ENCODE results near the gene SLC25A10. TPM values are rescaled to one million over a fixed set of nuclear protein-coding genes. Genes with fewer than 3 reads are reported as not detected.

SLC25A10 gene
- total RNA-seq, 1 experiment from 2014 or later = 105 TPM

- in situ Hi-C loops (cut with HindIII; ENCODE audit: low pct_unique_long_range_greater_than_20kb, low sequenced_read_pairs) = no loop called here
- no peak for DNase-seq (ENCODE audit: low read depth)
Measured at GRCh38 chr17:81715107-81715871, 3.2 kb downstream of the SLC25A10 start.

DNA sequence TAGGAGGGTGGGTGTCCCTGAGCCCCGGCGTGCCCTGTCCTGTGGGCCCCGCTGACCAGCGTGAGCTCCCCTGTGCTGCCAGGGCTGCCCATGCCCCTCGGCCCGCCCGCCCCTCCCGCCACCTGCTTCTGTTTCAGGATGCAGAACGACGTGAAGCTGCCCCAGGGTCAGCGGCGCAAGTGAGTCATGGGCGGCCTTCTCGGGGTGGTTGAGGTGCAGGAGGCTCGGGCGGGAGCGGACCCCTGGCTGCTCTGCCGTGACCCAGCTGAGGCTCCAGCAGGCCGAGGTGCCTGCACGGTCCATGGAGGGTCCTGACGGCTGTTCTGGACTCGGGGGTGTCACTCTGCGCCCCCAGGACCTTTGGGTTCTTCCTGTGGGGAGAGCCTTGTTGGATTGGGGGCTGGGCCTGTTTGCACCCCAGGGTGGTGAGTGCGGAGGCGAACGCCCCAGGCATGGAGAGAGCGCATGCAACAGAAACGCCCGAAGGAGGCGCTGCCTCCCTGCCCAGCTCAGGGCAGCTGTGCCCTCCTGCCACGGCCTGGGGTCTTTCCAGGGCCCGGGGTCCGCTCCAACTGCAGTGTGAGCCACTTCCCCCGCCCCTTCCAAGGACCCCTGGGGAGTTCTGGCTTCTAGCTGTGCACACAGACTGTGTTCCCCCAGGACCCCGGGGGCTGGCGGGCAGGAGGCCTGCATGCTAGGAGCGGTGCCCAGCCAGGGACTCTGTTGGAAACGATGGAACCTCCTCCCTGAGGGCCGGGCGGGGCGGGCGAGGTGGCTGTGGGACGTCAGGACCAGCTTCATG, 4.0 kb downstream of the SLC25A10 start:
- DNase-seq (ENCODE audit: low read depth) = no peak
- in situ Hi-C loops (cut with HindIII; ENCODE audit: low pct_unique_long_range_greater_than_20kb, low sequenced_read_pairs) = no loop called here

- in situ Hi-C loops (cut with HindIII; ENCODE audit: low pct_unique_long_range_greater_than_20kb, low sequenced_read_pairs) = no loop called here
- DNase-seq (ENCODE audit: low read depth) = no peak
Measured at GRCh38 chr17:81716674-81716996, 4.6 kb downstream of the SLC25A10 start.

DNA sequence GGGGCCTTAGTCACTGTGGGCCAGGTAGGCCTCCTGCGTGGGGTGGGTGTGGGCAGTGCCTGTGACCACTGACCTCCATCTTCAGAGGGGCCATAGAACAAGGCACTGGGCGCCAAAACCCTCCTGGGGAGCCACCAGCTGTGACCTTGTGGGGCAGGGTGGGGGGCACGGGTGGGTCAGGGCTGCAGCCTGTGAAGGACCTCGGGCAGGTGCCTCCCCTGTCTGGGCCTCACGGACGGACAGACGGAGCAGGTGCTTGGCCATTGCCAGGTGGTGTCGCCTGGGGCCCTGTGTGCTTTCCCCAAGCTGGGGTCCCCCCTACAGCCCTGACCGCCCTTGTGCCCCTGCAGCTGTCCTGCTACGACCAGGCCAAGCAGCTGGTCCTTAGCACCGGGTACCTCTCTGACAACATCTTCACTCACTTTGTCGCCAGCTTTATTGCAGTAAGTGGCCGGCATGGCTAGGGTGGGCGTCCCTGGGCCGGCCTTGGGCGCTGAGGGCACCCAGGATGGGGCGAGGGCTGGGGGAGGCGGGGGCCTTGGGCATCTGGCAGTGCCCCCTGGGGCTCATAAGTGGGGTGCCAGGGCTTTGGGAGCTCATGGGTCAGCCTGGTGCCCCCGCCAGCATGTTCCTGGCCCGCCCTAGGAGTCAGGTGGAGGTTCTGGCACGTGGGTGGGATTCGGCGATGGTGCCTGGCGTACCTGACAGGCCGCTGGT, 5.1 kb downstream of the SLC25A10 start:
- no peak for DNase-seq (ENCODE audit: low read depth)
- in situ Hi-C loops (cut with HindIII; ENCODE audit: low pct_unique_long_range_greater_than_20kb, low sequenced_read_pairs) = no loop called here

DNA sequence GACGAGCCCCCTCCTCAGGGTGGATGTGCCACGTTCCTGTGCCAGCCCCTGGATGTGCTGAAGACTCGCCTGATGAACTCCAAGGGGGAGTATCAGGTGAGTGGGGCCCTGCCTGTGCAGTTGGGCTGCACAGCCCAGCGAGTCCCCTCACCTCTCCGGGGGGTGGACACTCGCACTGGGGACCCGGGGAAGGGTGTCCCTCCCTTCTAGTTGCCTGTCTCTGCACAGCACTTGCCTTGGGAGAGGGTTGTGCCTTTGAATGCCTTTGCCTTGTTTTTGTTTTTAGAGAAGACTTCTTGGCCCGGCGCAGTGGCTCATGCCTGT, 5.6 kb downstream of the SLC25A10 start:
- no peak for DNase-seq (ENCODE audit: low read depth)
- in situ Hi-C loops (cut with HindIII; ENCODE audit: low pct_unique_long_range_greater_than_20kb, low sequenced_read_pairs) = no loop called here

DNA sequence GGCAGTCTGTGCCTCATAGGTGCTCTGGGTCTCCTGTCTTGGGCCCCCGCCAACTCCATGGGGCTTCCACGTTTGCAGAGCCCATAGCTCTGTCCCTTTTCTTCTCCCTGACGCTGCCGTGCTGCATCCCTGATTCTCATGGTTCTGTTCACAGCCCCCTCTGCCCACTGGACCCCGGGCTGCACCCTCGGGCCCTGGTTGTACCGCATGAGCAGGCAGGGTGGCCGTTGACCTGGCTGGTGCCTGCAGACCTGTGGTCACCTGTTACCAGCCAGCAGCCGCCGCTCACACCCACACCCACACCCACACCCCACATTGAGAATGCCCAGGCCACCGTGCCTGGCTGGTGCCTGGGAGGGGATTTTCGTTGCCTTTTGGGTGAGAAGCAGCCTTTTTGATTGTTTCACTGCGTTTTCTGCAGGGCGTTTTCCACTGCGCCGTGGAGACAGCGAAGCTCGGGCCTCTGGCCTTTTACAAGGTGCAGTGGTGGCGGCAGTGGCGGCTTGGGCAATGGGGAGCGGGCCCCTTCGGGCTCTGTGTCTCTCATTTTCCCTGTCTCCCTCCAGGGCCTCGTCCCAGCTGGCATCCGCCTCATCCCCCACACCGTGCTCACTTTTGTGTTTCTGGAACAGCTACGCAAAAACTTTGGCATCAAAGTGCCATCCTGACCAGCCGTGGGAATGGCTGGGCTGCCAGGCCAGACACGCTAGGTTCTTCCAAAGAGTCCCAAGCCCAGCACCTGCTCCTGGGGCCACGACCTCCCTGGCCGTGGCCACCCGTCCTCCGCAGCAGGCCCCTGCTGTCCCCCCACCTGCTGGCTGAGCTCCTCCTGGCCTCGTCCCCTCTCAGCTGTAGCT, 7.6 kb downstream of the SLC25A10 start:
- in situ Hi-C loops (cut with HindIII; ENCODE audit: low pct_unique_long_range_greater_than_20kb, low sequenced_read_pairs) = no loop called here
- DNase-seq (ENCODE audit: low read depth) = no peak

DNA sequence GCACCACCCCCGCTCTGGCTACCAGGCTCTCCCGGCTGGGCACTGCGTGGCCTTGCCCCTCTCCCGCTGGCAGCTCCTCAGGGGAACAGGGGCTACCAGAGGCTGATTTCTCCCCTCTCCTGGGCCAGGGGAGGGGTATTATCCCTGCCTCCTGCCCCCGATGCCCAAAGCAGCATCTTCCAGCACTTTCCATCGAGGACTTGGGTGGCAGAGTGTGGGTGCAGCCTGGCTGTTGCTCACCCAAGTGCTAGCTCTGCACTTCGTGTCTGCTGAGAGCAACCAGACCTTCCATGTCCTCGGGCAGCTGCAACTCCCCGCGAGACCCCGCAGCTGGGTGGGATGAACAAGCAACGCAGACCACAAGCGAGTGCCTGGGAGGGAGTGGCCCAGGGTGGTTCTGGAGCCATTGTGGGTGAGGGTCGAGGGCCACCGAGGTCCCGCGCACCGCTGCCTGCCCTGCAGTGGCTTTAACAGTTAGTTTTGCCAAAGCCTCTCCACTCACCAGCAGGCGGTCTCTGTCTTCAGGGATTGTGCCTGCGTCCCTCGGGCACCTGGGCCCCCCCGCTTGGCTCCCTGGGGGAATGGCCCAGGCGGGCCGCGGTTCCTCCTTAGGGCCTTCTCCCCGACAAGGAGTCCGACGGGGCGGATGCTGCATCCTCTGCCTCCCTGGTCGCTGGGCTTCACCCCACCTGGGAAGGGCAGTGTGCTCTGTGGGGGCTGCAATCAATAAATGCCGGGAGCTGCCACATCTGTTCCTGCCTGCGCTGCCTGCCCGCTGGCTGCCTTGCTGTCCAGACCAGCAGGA, 8.4 kb downstream of the SLC25A10 start:
- no peak for DNase-seq (ENCODE audit: low read depth)
- in situ Hi-C loops (cut with HindIII; ENCODE audit: low pct_unique_long_range_greater_than_20kb, low sequenced_read_pairs) = no loop called here

DNA sequence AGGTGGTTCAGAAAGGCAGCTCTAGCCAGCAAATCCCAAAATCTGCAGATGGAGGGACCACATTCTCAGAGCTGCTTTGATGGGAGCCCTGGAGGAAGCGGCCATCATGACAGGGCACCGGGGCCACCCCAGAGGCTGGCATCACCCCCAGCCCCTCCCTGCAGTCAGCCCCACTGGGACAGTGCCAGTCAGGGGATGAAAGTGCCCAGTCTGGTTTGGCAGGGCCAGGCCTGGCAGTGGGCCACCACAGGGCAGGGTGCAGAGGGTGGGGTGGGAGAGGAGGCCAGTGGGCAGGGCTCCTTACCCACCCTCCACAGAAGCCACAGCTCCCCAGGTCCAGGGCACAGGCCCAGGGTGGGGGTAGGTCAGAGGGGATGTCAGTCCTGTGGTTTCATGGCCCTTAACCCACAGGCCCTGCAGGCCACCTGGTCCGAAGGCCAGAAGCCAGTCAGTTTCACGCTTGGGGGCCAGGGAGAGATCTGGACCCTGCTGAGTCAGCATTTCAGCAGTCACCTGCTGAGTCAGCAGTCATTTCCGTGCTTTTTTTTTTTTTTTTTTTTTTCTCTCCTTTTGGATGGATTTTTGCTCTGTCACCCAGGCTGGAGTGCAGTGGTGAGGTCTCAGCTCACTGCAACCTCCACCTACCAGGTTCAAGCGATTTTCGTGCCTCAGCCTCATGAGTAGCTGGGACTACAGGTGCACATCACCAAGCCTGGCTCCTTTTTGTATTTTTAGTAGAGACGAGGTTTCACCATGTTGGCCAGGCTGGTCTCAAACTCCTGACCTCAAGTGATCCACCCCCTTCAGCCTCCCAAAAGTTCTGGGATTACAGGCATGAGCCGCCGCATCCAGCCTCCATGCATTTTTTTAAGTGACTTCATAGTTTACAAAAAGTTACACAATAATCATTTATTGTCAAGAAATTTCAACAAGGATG, 10.4 kb downstream of the SLC25A10 start:
- in situ Hi-C loops (cut with HindIII; ENCODE audit: low pct_unique_long_range_greater_than_20kb, low sequenced_read_pairs) = no loop called here
- DNase-seq (ENCODE audit: low read depth) = peak; percentile 68

GRCh38 chr17:81723651-81724209, 11.6 kb downstream of the SLC25A10 start:
- DNase-seq (ENCODE audit: low read depth) = no peak

DNA sequence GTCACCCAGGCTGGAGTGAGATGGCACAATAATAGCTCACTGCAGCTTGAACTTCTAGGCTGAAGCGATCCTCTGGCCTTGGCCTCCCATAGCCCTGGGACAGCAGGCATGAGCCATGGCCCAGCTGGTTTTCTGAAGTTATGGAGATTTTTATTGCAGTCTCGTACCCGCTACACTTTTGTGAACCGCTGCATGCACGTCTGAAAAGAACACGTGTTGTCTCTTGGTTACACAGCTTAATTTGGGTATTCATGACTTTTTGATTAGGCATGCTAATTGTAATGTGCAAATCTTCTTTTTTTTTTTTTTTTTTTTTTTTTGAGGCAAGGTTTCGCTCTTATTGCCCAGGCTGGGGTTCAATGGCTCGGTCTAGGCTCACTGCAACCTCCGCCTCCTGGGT, 13.4 kb downstream of the SLC25A10 start:
- in situ Hi-C loops (cut with HindIII; ENCODE audit: low pct_unique_long_range_greater_than_20kb, low sequenced_read_pairs) = no loop called here
- DNase-seq (ENCODE audit: low read depth) = no peak

More at GRCh38 chr17:81723651-81724209, 11.6 kb downstream of the SLC25A10 start:
- in situ Hi-C loops (cut with HindIII; ENCODE audit: low pct_unique_long_range_greater_than_20kb, low sequenced_read_pairs) = no loop called here

DNA sequence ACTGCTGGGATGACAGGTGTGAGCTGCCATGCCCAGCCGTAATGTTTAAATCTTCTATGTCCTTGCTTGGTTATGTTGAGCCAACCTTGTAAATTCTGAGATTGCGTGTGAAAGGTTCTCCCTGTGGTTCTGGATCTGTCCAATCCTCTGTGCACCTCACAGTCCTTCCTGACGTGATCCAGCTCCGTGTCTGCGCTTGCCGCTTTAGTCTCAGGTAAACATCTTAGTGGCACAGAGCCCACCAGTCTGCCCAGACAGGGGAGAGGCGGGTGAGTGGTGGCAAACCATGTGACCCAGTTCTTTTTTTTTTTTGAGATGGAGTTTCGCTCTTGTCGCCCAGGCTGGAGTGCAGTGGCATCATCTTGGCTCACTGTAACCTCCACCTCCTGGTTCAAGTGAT, 13.9 kb downstream of the SLC25A10 start:
- in situ Hi-C loops (cut with HindIII; ENCODE audit: low pct_unique_long_range_greater_than_20kb, low sequenced_read_pairs) = no loop called here
- DNase-seq (ENCODE audit: low read depth) = no peak

DNA sequence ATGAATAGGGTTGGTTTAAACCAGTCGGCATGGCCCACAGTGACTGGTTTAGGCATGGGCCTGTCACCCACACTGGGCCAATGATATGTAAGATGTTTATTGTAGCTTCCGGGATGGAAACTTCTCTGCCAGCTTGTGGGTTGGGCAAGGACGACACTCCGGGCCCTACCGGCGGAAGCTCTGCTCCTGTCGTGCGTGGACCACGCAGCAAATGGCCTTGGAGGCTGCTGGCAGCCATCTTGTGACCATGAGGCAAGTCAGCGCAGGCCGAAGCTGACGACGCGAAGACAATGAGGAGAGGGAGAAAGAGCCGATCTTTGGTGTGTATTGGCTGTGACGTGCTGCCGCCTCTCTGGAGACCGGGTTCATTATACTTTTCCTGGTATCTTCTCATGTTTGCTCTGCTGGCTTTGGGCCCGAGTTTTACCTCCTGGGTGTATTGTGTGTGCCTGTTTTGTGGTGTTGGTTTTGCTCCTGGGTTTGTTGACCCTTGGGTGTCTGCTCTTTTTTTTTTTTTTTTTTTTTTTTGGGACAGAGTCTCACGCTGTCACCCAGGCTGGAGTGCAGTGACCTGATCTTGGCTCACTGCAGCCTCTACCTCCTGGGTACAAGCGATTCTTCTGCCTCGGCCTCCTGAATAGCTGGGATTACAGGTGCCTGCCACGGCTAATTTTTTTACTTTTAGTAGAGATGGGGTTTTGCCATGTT, 15.4 kb downstream of the SLC25A10 start:
- in situ Hi-C loops (cut with HindIII; ENCODE audit: low pct_unique_long_range_greater_than_20kb, low sequenced_read_pairs) = no loop called here
- DNase-seq (ENCODE audit: low read depth) = no peak

GRCh38 chr17:81733507-81734404, 21.7 kb downstream of the SLC25A10 start:
- in situ Hi-C loops (cut with HindIII; ENCODE audit: low pct_unique_long_range_greater_than_20kb, low sequenced_read_pairs) = no loop called here
- DNase-seq (ENCODE audit: low read depth) = peak; percentile 80

DNA sequence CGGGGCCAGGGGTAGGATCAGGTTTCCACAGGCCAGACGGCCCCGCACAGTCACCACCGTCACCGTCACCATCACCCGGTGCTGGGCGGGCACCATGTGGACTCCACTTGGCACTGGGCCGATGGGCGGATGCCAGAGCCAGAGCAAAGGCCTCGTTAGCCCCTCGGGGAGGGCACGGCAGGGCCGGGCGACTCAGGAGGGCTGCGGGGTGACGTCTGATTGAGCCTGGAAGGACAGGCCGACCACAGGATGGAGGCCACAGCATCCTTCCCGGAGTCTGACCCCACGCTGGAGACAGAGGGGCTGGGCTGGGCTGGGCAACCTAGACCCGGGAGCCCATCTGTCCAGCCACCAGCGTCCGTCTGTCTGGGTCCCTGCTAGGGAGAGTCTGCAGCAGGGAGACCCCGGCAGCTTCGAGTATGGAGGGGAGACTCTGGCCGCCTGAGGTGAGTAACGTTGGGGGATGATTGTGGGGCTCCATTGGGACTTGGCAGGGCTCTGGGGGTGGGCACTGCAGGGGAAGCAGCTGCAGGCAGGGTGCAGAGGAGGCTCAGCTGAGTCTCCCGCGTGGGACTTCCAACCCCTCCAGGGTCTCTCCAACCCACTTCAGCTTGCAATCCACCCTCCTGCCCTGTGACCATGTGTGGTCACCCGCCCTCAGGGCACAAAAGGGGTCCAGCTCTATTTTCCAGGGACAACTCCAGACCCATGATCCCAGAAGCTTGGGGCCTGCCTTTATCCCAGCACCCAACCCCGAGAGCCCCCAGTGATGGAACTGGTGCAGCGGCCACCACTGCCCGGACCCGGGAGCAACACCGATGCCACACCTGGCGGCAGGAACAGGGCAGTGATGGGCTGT, 22.6 kb downstream of the SLC25A10 start:
- DNase-seq (ENCODE audit: low read depth) = peak; percentile 66

More for the DNA sequence above, 22.6 kb downstream of the SLC25A10 start:
- in situ Hi-C loops (cut with HindIII; ENCODE audit: low pct_unique_long_range_greater_than_20kb, low sequenced_read_pairs) = no loop called here
